NCI-H1048 (cell line): Measurements from ENCODE around the gene CAD.

Experiments used
- DNase-seq: peaks from one replicate; lab custom pipeline; 2025; lab: John Stamatoyannopoulos, UW

CAD gene

GRCh38 chr2:27281855-27282559, 64.8 kb downstream of the CAD start, which contains the start of gene TRIM54:
TRIM54 (plus strand) TSS chr2:27282429; CDS start chr2:27282732, 303 bp downstream.
- no peak for DNase-seq

GRCh38 chr2:27282892-27283291, 65.7 kb downstream of the CAD start:
- DNase-seq: no peak

GRCh38 chr2:27284996-27285395, 67.8 kb downstream of the CAD start:
- no peak for DNase-seq

- DNase-seq: no peak
These were observed 68.3 kb downstream of the CAD start for GRCh38 chr2:27285481-27285880.

GRCh38 chr2:27288610-27289009, 71.4 kb downstream of the CAD start:
- DNase-seq: no peak

- no peak for DNase-seq
These were observed 73.4 kb downstream of the CAD start for GRCh38 chr2:27290549-27290948.

GRCh38 chr2:27291865-27292264, 74.7 kb downstream of the CAD start:
- no peak for DNase-seq
